ENCODE data around the gene BPIFB1.

Gene BPIFB1

DNA sequence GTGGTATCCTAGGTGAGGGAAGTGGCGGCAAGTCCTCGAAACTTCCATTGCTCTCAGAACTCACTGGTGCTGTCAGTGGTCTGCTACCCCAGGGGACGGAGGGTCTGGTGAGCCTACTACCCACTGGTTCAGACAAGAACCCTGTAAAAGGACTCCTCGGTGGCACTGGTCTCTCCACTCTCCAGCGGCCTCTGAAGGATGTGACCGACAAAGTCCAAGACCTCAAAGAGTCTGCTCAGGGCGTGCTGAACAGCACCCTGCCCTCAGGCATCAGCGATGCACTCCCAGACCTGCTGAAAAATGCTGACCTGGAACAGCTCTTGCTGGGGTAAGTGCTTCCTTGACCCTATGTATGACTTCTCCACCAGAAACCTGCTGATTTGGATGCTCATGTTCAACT, 66.5 kb downstream of the BPIFB1 start:
- in situ Hi-C loops (cut with HindIII; ENCODE audit: low pct_ligation_motif_present, low sequenced_read_pairs): no loop called here

DNA sequence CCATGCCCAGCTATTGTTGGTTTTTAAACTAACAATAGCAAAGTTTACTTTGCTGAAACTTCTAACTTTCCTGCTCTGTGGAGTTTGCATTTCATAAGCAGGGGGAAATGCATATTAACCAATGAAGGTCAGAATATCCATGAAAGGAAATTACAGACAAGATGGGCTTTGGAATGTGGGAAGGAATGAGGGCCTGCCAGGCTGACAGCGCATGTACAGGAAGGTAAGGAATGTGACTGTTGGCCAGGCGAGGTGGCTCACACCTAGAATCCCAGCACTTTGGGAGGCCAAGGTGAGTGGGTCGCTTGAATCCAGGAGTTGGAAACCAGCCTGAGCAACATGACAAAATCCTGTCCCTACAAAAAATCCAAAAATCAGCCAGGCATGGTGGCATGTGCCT, 68.7 kb downstream of the BPIFB1 start:
- Histone ChIP-seq H3K4me3 (ENCODE audit: low read depth, low read length) (no peak overlapping the region), H3K27ac (no peak overlapping the region), H3K27me3 (replicated peaks) (no peaks in the 10 kb centered on the region), H3K36me3 (replicated peaks) (no peaks in the 10 kb centered on the region)
- in situ Hi-C loops (cut with HindIII; ENCODE audit: low pct_ligation_motif_present, low sequenced_read_pairs): no loop called here
- no peak for DNase-seq
- TF ChIP-seq, protein P1, sequence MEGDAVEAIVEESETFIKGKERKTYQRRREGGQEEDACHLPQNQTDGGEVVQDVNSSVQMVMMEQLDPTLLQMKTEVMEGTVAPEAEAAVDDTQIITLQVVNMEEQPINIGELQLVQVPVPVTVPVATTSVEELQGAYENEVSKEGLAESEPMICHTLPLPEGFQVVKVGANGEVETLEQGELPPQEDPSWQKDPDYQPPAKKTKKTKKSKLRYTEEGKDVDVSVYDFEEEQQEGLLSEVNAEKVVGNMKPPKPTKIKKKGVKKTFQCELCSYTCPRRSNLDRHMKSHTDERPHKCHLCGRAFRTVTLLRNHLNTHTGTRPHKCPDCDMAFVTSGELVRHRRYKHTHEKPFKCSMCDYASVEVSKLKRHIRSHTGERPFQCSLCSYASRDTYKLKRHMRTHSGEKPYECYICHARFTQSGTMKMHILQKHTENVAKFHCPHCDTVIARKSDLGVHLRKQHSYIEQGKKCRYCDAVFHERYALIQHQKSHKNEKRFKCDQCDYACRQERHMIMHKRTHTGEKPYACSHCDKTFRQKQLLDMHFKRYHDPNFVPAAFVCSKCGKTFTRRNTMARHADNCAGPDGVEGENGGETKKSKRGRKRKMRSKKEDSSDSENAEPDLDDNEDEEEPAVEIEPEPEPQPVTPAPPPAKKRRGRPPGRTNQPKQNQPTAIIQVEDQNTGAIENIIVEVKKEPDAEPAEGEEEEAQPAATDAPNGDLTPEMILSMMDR (IDR thresholded peaks at IDR 0.05; ENCODE audit: low read depth, low read length, missing control alignments): no peak

More for the DNA sequence above, 66.5 kb downstream of the BPIFB1 start:
- no peak overlapping the region for H3K4me3 ChIP-seq (ENCODE audit: low read depth, low read length)
- no peaks in the 10 kb centered on the region for H3K36me3 ChIP-seq (replicated peaks)
- H3K27me3 ChIP-seq (replicated peaks): no peaks in the 10 kb centered on the region
- TF ChIP-seq, protein P1 (IDR thresholded peaks at IDR 0.05; ENCODE audit: low read depth, low read length, missing control alignments): no peak
- DNase-seq: no peak
- no peak overlapping the region for H3K27ac ChIP-seq

DNA sequence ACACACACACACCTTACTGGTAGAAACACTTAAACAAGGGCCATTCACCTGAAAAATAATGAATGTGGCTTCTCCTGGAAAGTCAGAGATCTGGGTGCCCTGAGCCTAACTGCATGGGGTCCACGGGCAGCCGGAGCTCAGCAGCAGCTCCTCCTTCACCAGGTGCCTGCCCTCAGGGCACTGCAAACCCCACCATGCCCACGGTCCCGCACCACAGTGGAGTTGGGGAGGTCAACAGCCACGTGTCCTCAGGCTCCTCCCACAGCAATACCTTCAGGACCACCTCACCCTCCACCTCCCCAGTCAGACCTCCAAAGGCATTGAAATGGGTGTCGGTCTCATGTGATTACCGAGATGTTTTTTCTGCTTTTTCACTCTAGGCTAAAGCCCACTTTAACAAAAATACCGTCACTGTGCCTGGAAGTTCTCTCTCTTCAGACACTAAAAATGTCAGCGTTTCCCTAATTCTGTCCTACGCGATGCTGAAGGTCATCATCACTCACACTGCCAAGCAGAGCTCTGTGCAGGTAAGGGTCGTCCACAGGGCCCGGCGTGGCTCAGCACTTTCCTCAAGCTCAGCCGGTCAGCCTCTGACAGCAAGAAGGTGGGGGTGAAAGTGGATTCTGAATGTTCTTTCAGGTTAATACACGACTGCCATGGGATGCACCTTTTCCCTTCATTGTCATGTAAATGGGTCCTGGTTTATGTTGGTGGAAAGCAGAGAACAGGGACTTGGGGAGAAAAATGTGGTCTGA, 69.4 kb downstream of the BPIFB1 start:
- H3K36me3 ChIP-seq (replicated peaks): no peaks in the 10 kb centered on the region
- no peak overlapping the region for H3K4me3 ChIP-seq (ENCODE audit: low read depth, low read length)
- no peak for DNase-seq
- in situ Hi-C loops (cut with HindIII; ENCODE audit: low pct_ligation_motif_present, low sequenced_read_pairs): no loop called here
- TF ChIP-seq, protein P1 (IDR thresholded peaks at IDR 0.05; ENCODE audit: low read depth, low read length, missing control alignments): no peak
- H3K27me3 ChIP-seq (replicated peaks): no peaks in the 10 kb centered on the region
- no peak overlapping the region for H3K27ac ChIP-seq

DNA sequence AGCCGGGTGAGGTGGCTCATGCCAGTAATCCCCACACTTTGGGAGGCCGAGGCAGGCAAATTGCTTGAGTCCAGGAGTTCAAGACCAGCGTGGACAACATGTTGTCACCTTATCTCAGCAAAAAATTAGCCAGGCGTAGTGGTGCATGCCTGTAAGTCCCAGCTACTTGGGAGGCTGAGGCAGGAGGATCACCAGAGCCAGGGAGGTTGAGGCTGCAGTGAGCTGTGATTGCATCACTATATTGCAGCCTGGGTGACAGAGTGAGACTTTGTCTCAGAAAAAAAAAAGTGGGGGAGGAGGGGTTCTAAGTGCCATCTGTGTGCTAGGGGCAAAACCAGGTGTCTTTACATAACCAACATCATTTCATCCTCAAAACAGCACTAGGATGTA, 70.0 kb downstream of the BPIFB1 start:
- Histone ChIP-seq H3K4me3 (ENCODE audit: low read depth, low read length) (no peak overlapping the region), H3K27me3 (replicated peaks) (no peaks in the 10 kb centered on the region), H3K36me3 (replicated peaks) (no peaks in the 10 kb centered on the region), H3K27ac (no peak overlapping the region)
- in situ Hi-C loops (cut with HindIII; ENCODE audit: low pct_ligation_motif_present, low sequenced_read_pairs): no loop called here
- TF ChIP-seq, protein P1 (IDR thresholded peaks at IDR 0.05; ENCODE audit: low read depth, low read length, missing control alignments): no peak
- no peak for DNase-seq

Measured in brain microvascular endothelial cell (primary cell).